ENCODE measurements around the gene SRBD1.

The SRBD1 gene

GRCh38 chr2:45551862-45552261, 59.2 kb downstream of the SRBD1 start:
- Mint-ChIP-seq H3K36me3 (ENCODE audit: insufficient read depth) (peaks cover 18% of the 10 kb centered on the region), H3K4me3 (no peak overlapping the region), H3K27me3 (no peaks in the 10 kb centered on the region), H3K4me1 (peaks cover 2% of the 10 kb centered on the region), H3K27ac (ENCODE audit: low read depth) (peak overlapping the region; percentile 14), H3K9me3 (no peaks in the 10 kb centered on the region)
- DNase-seq (ENCODE audit: low spot score in 2 of 2) (no peak), ATAC-seq (replicated peaks; ENCODE audit: extremely low read depth, poor library complexity, severe bottlenecking) (no peak)

GRCh38 chr2:45545943-45546342, 65.1 kb downstream of the SRBD1 start:
- H3K9me3 Mint-ChIP-seq: no peaks in the 10 kb centered on the region
- H3K4me3 Mint-ChIP-seq: no peak overlapping the region
- H3K36me3 Mint-ChIP-seq (ENCODE audit: insufficient read depth): peaks cover 27% of the 10 kb centered on the region
- peak overlapping the region; percentile 13 for H3K27ac Mint-ChIP-seq (ENCODE audit: low read depth)
- DNase-seq (ENCODE audit: low spot score in 2 of 2): no peak
- H3K27me3 Mint-ChIP-seq: no peaks in the 10 kb centered on the region
- ATAC-seq (replicated peaks; ENCODE audit: extremely low read depth, poor library complexity, severe bottlenecking): no peak
- no peaks in the 10 kb centered on the region for H3K4me1 Mint-ChIP-seq

- H3K27me3 Mint-ChIP-seq: no peaks in the 10 kb centered on the region
- no peaks in the 10 kb centered on the region for H3K4me1 Mint-ChIP-seq
- peaks cover 19% of the 10 kb centered on the region for H3K36me3 Mint-ChIP-seq (ENCODE audit: insufficient read depth)
- no peaks in the 10 kb centered on the region for H3K9me3 Mint-ChIP-seq
- ATAC-seq (replicated peaks; ENCODE audit: extremely low read depth, poor library complexity, severe bottlenecking) (no peak), DNase-seq (ENCODE audit: low spot score in 2 of 2) (no peak)
- H3K27ac Mint-ChIP-seq (ENCODE audit: low read depth): no peak overlapping the region
- no peak overlapping the region for H3K4me3 Mint-ChIP-seq
Measured at GRCh38 chr2:45543257-45543656, 67.8 kb downstream of the SRBD1 start.

GRCh38 chr2:45542013-45542412, 69.1 kb downstream of the SRBD1 start:
- ATAC-seq (replicated peaks; ENCODE audit: extremely low read depth, poor library complexity, severe bottlenecking): no peak
- no peaks in the 10 kb centered on the region for H3K4me1 Mint-ChIP-seq
- DNase-seq (ENCODE audit: low spot score in 2 of 2): no peak
- no peak overlapping the region for H3K27ac Mint-ChIP-seq (ENCODE audit: low read depth)
- no peaks in the 10 kb centered on the region for H3K9me3 Mint-ChIP-seq
- H3K4me3 Mint-ChIP-seq: no peak overlapping the region
- peaks cover 21% of the 10 kb centered on the region for H3K36me3 Mint-ChIP-seq (ENCODE audit: insufficient read depth)
- no peaks in the 10 kb centered on the region for H3K27me3 Mint-ChIP-seq

- no peak overlapping the region for H3K27ac Mint-ChIP-seq (ENCODE audit: low read depth)
- DNase-seq (ENCODE audit: low spot score in 2 of 2) (no peak), ATAC-seq (replicated peaks; ENCODE audit: extremely low read depth, poor library complexity, severe bottlenecking) (no peak)
- H3K27me3 Mint-ChIP-seq: no peaks in the 10 kb centered on the region
- H3K9me3 Mint-ChIP-seq: no peaks in the 10 kb centered on the region
- no peak overlapping the region for H3K4me3 Mint-ChIP-seq
- peaks cover 19% of the 10 kb centered on the region for H3K36me3 Mint-ChIP-seq (ENCODE audit: insufficient read depth)
- H3K4me1 Mint-ChIP-seq: no peaks in the 10 kb centered on the region
Measured at GRCh38 chr2:45541450-45541849, 69.6 kb downstream of the SRBD1 start.

GRCh38 chr2:45540942-45541341, 70.1 kb downstream of the SRBD1 start:
- ATAC-seq (replicated peaks; ENCODE audit: extremely low read depth, poor library complexity, severe bottlenecking): no peak
- H3K4me3 Mint-ChIP-seq: no peak overlapping the region
- no peak overlapping the region for H3K27ac Mint-ChIP-seq (ENCODE audit: low read depth)
- no peaks in the 10 kb centered on the region for H3K9me3 Mint-ChIP-seq
- peaks cover 17% of the 10 kb centered on the region for H3K36me3 Mint-ChIP-seq (ENCODE audit: insufficient read depth)
- H3K4me1 Mint-ChIP-seq: no peaks in the 10 kb centered on the region
- no peak for DNase-seq (ENCODE audit: low spot score in 2 of 2)
- H3K27me3 Mint-ChIP-seq: no peaks in the 10 kb centered on the region

- Mint-ChIP-seq H3K4me3 (no peak overlapping the region), H3K4me1 (no peaks in the 10 kb centered on the region), H3K27ac (ENCODE audit: low read depth) (no peak overlapping the region), H3K9me3 (no peaks in the 10 kb centered on the region), H3K27me3 (no peaks in the 10 kb centered on the region), H3K36me3 (ENCODE audit: insufficient read depth) (peaks cover 11% of the 10 kb centered on the region)
- no peak for DNase-seq (ENCODE audit: low spot score in 2 of 2)
- no peak for ATAC-seq (replicated peaks; ENCODE audit: extremely low read depth, poor library complexity, severe bottlenecking)
Measured at GRCh38 chr2:45533771-45534170, 77.3 kb downstream of the SRBD1 start.

- H3K4me3 Mint-ChIP-seq: no peak overlapping the region
- no peaks in the 10 kb centered on the region for H3K4me1 Mint-ChIP-seq
- H3K9me3 Mint-ChIP-seq: no peaks in the 10 kb centered on the region
- ATAC-seq (replicated peaks; ENCODE audit: extremely low read depth, poor library complexity, severe bottlenecking) (no peak), DNase-seq (ENCODE audit: low spot score in 2 of 2) (no peak)
- H3K27me3 Mint-ChIP-seq: no peaks in the 10 kb centered on the region
- no peak overlapping the region for H3K27ac Mint-ChIP-seq (ENCODE audit: low read depth)
- H3K36me3 Mint-ChIP-seq (ENCODE audit: insufficient read depth): peaks cover 4% of the 10 kb centered on the region
Measured at GRCh38 chr2:45532181-45532580, 78.9 kb downstream of the SRBD1 start.

- Mint-ChIP-seq H3K27ac (ENCODE audit: low read depth) (no peak overlapping the region), H3K4me3 (no peak overlapping the region), H3K9me3 (peaks cover 3% of the 10 kb centered on the region), H3K27me3 (no peaks in the 10 kb centered on the region), H3K4me1 (peaks cover 11% of the 10 kb centered on the region), H3K36me3 (ENCODE audit: insufficient read depth) (peaks cover 3% of the 10 kb centered on the region)
- DNase-seq (ENCODE audit: low spot score in 2 of 2) (no peak), ATAC-seq (replicated peaks; ENCODE audit: extremely low read depth, poor library complexity, severe bottlenecking) (no peak)
Measured at GRCh38 chr2:45524016-45524415, 87.1 kb downstream of the SRBD1 start.

- Mint-ChIP-seq H3K27me3 (no peaks in the 10 kb centered on the region), H3K36me3 (ENCODE audit: insufficient read depth) (peaks cover 5% of the 10 kb centered on the region), H3K4me1 (peaks cover 18% of the 10 kb centered on the region), H3K9me3 (no peaks in the 10 kb centered on the region), H3K27ac (ENCODE audit: low read depth) (no peak overlapping the region), H3K4me3 (no peak overlapping the region)
- DNase-seq (ENCODE audit: low spot score in 2 of 2) (no peak), ATAC-seq (replicated peaks; ENCODE audit: extremely low read depth, poor library complexity, severe bottlenecking) (no peak)
Measured at GRCh38 chr2:45518546-45518945, 92.5 kb downstream of the SRBD1 start.

GRCh38 chr2:45510701-45511420, 100.2 kb downstream of the SRBD1 start:
- ATAC-seq (replicated peaks; ENCODE audit: extremely low read depth, poor library complexity, severe bottlenecking) (no peak), DNase-seq (ENCODE audit: low spot score in 2 of 2) (no peak)
- no peaks in the 10 kb centered on the region for H3K9me3 Mint-ChIP-seq
- no peaks in the 10 kb centered on the region for H3K36me3 Mint-ChIP-seq (ENCODE audit: insufficient read depth)
- H3K4me1 Mint-ChIP-seq: peaks cover 13% of the 10 kb centered on the region
- H3K27me3 Mint-ChIP-seq: no peaks in the 10 kb centered on the region
- no peak overlapping the region for H3K4me3 Mint-ChIP-seq
- H3K27ac Mint-ChIP-seq (ENCODE audit: low read depth): no peak overlapping the region

- no peaks in the 10 kb centered on the region for H3K36me3 Mint-ChIP-seq (ENCODE audit: insufficient read depth)
- ATAC-seq (replicated peaks; ENCODE audit: extremely low read depth, poor library complexity, severe bottlenecking) (no peak), DNase-seq (ENCODE audit: low spot score in 2 of 2) (no peak)
- H3K27me3 Mint-ChIP-seq: no peaks in the 10 kb centered on the region
- H3K9me3 Mint-ChIP-seq: no peaks in the 10 kb centered on the region
- H3K4me3 Mint-ChIP-seq: no peak overlapping the region
- H3K27ac Mint-ChIP-seq (ENCODE audit: low read depth): no peak overlapping the region
- no peaks in the 10 kb centered on the region for H3K4me1 Mint-ChIP-seq
Measured at GRCh38 chr2:45506756-45507155, 104.3 kb downstream of the SRBD1 start.

- Mint-ChIP-seq H3K36me3 (ENCODE audit: insufficient read depth) (no peaks in the 10 kb centered on the region), H3K9me3 (no peaks in the 10 kb centered on the region), H3K27me3 (no peaks in the 10 kb centered on the region), H3K4me1 (no peaks in the 10 kb centered on the region), H3K27ac (ENCODE audit: low read depth) (no peak overlapping the region), H3K4me3 (no peak overlapping the region)
- ATAC-seq (replicated peaks; ENCODE audit: extremely low read depth, poor library complexity, severe bottlenecking) (no peak), DNase-seq (ENCODE audit: low spot score in 2 of 2) (no peak)
Measured at GRCh38 chr2:45505138-45505537, 105.9 kb downstream of the SRBD1 start.
